Gastrocnemius medialis (tissue), 4 donors: ENCODE measurements around the gene HCAR3.
"Not testable (repeated sequence)": the region's sequence is repeated elsewhere in the genome, so short reads cannot be mapped to it uniquely, and the experiment has no call there.

Experiments used
- CTCF ChIP-seq, 5 experiments: fragments of 450-650 bp in 3 of 5; fragments of 200-600 bp in 2 of 5; sonication (generic) in 2 of 5; IDR thresholded peaks in 4 of 5; conservative IDR thresholded peaks in 1 of 5; 1 replicate in 4 of 5; 2 replicates in 1 of 5; pipeline ENCODE4 v1.5.1; 2016 to 2019; ENCODE audit warnings: antibody characterized with exemption in 5 of 5, mild to moderate bottlenecking in 3 of 5, moderate library complexity in 3 of 5
- POLR2A ChIP-seq, 2 donors: fragments of 450-650 bp; IDR thresholded peaks; one replicate each; pipeline ENCODE4 v1.6.1; 2017; ENCODE audit warnings: antibody characterized with exemption in 2 of 2, mild to moderate bottlenecking in 2 of 2, moderate library complexity in 2 of 2

- TF ChIP-seq CTCF (IDR thresholded peaks at IDR 0.05 in 4 of 5, conservative IDR thresholded peaks at IDR 0.05 in 1 of 5); POLR2A (IDR thresholded peaks at IDR 0.05): not testable (repeated sequence)
Observed at GRCh38 chr12:122676781-122677180, 39.8 kb downstream of the HCAR3 start.
